IPS DF 4.7 (cell line): Measurements from ENCODE around the gene POMT1.
"Not testable (repeated sequence)": the region's sequence is repeated elsewhere in the genome, so short reads cannot be mapped to it uniquely, and the experiment has no call there.

ENCODE experiments used
- DNase-seq: peaks from one replicate; pipeline ENCODE4 v3.0.0-alpha.2; 2013; ENCODE audit warnings: low spot score; ENCODE audit errors: extremely low read depth

Gene POMT1

DNA sequence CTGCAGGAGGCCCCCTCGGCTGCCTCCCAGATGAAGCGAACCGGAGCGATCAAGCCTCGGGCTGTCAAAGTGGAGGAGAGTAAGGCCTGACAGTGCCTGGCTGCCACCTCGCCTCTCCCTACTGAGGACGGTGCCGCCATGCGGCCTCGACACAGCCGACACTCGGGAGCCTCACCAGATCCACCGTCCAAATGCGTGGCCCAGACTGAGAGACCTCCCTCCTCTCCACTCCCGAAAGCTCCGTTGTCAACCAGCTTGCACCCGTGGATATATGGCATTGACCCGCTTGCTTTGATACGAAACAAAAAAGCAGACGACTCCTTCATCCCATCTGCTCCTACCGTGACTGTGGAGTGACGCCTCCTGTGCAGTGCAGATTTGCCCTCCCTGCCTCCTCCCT lies 6.9 kb upstream of the POMT1 start:
- DNase-seq = no peak

DNA sequence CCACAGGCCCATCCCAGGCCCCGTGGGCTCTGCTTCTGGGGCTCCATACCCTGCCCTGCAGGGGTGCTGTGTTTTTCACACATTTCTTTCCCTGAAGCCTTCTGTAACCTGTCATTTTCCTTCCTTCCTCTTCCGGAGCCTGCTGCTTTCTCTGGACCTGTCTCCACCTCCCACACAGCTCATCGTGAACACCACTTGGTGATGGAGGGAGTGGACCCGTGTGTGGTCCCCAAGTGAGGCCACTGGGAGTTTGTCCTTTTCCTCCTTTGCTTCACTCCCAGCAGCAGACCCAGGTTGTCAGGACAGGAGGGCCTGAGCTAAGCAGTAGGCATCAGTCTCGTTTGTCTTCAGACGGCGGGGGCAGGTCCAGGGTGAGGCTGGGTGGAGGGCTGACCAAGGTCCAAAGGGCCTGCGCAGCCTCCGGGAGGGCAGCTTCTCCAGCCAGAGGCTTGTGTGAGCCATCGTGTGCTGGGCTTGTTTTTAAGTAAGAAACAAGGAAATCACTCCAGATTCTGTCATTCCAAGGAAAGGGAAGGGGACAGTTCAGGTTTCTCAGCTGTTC lies 5.8 kb upstream of the POMT1 start:
- no peak for DNase-seq

DNA sequence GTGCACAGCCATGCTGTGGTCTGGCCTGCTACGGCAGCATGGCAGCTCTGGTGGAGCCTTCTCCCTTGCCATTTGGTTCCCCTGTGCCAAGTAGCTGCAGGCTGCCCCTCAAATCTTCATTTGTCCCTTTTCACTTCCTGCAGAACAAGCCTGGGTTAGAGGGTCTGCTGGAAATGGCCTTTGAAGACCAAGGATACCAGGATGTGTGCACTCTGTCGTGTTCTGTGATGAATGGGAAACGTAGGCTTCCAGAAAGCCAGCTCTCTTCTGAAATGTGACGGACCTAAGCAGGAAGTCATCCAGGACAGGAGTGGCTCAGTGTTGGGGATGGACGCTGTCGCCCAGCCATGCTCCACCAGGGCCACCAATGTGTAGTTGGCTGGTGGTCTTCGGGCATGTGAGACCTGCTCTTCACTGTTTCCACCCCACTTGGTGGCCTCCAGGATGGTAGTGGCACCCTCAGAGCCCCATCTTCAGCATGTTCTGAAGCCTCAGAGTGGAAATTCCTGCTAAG lies 3.4 kb upstream of the POMT1 start:
- DNase-seq = no peak

DNA sequence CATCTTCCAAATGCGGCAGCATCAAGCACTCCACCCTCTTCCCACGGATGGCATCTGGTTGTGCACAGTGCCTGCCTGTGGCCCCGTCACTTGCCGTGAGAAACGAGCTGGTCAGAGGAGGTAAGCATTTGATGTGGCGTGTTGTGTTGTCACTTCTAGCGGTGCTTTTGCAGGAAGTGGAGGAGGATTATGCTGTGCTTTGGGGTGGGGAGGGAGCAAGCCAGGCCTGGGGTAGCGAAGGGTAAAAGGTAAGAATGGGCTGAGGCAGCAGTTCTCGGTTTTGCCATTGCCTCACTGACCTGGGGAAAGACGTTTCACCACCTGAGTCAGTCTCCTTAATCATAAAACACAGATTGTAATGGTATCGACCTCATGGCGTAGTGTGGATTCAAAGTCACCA lies 2.3 kb upstream of the POMT1 start:
- no peak for DNase-seq

DNA sequence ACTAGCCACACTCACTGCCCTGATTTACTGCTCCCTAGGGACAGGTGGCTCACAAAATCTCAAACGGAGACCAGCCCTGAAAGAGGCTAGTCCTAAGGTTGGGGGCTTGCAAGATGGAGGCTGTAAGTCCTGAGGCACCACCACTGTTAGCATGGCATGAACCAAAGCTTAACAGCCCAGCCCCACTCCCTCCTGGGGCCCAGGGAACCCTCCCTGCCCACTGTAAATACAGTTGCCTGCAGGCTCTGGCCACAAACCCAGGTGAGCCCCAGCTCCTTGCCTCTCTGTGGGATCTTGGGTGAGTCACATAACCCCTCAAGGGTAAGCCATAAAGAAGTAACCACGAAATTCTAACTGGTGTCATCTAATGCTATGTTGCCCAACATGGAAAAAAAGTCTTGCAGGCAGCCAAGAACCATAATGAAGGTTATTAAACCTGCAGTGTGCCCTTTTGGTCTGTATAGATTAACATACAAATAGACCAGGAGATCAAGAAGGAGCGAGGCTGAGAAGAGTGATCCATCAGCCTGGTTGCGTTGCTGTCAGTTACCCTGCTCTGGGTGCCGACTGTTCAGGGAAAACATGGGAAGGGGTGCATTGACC lies 1.7 kb upstream of the POMT1 start:
- DNase-seq = no peak

DNA sequence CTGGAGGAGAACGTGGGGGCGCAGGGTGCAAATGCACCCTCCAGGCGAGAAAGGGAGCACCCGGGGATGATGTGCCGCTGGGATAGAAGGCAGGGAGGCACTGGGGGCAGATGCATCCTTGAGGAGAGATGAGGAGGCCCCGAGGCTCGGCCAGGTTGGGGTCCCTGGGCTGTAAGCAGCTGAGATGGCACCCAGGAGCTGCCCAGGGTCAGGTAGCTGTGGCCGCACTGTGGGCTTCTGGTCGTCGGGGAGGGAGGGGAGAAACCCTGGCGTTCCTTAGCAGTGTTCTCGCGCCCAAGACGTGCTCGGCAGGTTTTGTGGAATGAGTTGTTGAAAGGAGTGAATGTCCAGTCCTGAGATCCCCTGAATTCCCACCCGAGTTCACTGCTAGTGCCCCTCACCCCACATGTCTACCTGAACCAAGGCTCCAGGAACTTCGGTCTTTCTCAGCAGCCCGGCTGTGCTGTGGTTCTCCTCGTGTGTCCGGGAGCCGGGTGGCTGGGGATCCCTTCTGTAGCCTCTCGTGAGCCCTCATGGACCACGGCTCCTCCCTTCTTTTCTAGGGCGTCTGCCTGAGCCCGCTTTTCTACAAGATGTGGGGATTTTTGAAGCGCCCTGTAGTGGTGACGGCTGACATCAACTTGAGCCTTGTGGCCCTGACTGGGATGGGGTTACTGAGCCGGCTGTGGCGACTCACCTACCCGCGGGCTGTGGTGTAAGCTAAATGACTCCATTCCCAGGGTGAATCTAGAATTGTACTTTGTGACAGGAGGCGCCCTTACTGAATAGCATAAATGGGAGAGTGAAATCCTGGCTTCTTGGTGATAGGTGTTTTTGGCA lies 1.1 kb downstream of the POMT1 start:
- no peak for DNase-seq

DNA sequence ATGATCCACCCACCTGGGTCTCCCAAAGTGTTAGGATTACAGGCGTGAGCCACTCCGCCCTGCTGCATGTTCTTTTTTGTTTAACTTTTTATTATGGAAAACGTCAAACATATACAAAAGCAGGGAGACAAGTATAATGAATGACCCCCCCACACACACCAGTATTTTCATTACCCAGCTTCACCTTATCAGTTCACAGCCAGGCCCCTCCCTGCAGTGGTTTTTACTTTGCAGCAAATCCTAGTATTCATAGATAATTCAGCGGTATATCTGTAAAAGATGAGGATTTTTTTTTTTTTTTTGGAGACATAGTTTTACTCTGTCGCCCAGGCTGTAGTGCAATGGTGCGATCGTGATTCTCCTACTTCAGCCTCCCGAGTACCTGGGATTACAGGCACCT lies 2.3 kb downstream of the POMT1 start:
- no peak for DNase-seq

DNA sequence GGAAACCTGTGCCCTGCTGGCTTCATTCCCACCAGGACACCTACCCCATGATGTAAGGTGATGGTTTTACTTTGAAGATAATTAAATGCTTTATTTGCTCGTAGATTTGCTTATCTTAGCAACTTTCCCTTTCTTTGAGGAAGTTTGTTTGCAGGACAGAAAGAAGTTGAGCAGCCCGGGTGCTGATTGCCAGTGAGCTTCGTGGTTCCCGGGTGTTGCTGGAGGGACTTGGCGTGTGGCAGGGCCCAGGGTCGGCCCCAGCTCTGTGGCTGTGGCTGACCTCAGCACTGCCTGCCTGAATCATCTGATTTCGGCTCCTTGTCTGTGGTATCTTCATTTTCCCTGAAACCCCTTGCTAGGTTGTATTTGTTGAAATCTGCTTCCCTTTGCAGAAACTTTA lies 8.7 kb downstream of the POMT1 start:
- DNase-seq = no peak

DNA sequence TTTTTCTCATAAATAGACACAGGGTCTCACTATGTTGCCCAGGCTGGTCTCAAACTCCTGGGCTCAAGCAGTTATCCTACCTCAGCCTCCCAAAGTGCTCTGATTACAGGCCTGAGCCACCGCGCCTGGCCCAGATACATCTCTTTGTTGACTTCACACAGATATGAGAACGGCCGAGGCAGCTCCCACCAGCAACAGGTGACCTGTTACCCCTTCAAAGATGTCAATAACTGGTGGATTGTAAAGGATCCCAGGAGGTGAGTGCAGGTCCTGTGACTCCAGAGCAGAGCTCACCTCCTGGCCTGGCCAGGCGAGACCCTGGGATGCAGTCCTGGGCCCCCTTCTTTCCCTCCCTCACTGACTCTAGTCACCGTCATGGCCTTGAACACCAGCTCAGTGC lies 9.2 kb downstream of the POMT1 start:
- DNase-seq = no peak

DNA sequence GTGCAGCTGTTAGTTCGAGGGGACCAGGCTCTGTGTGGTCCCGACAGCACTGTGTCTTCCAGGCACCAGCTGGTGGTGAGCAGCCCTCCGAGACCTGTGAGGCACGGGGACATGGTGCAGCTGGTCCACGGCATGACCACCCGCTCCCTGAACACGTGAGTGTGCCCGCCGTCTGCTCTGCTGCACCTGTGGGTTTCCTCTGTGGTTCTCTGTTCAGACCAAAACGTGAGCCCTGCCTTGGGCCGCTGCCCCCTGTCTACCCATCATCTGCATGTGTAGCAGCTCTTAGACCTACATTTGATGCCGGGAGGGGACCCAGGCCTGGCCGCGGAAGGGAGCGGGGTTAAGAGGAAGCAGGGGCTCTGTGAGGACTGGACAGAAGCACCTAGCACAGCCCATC lies 10.5 kb downstream of the POMT1 start:
- DNase-seq = no peak

DNA sequence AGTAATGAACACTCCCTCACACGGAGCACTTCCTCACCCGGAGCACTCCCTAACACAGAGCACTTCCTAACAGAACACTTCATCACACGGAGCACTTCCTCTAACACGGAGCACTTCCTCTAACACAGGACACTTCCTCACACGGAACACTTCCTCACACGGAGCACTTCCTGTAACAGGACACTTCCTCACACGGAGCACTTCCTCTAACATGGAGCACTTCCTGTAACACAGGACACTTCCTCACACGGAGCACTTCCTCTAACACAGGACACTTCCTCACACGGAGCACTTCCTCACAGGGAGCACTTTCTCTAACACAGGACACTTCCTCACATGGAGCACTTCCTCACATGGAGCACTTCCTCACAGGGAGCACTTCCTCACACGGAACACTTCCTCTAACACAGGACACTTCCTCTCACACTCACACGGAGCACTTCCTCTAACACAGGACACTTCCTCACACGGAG lies 12.9 kb downstream of the POMT1 start:
- not testable (repeated sequence) for DNase-seq

DNA sequence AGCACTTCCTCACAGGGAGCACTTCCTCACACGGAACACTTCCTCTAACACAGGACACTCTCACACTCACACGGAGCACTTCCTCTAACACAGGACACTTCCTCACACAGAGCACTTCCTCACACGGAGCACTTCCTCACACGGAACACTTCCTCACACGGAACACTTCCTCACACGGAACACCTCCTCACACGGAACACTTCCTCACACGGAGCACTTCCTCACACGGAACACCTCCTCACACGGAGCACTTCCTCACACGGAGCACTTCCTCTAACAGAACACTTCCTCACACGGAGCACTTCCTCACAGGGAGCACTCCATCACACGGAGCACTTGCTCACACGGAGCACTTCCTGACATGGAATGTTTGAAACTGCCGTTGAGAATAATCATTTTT lies 13.4 kb downstream of the POMT1 start:
- DNase-seq = no peak

DNA sequence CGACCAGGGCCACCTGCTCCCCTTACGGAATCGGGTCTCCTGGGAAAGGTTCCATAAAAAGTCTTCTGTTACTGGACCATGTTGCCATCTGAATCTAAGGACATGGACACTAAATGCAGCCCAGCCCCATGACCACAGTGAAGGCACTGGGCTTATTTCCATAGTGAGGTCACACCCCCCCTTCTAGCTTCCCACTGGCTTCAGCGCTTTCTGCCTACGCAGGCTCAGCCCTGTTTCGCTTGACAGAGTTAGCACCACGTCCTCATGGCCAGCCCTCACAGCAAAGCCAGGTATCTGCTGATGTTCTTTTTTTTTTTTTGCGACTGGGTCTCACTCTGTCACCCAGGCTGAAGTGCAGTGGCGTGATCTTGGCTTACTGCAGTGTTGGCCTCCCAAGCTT lies 14.2 kb downstream of the POMT1 start:
- no peak for DNase-seq

DNA sequence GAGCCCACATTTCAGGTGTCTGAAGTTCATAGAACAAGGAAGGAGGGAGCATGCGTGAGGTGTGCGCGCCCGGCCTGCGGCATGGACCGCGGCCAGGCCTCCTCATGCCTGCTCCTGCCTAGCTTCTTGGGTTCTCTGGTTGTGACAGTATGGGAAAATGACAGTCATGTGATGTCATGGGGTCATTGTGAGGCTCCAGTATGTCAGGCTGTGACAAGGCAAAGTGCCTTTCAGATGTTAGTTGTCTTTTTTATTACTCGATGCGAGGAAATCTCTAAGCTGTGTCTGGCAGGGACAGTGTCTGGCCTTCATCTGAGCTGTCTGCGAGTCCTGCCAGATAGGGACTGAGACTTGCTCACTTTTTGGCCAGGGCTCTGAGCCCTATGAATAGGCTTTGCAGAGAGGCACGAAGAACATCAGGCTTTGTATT lies 15.1 kb downstream of the POMT1 start:
- DNase-seq = no peak

DNA sequence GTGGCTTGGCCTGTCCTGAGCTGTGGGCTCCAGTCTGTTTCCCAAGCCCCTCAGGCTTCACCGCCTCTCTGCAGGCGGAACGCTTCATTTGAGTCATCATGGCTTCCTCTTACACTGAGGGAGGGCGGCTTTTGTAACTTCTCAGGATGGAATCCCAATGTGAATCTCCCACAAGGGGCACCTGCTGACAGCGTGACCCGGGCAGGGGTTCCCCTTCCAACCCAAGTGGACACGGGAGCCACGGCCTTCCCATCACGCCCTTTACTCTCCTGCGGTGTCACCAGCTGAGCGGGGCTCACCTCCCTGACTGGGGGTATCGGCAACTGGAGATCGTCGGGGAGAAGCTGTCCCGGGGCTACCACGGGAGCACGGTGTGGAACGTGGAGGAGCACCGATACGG lies 15.8 kb downstream of the POMT1 start:
- DNase-seq = no peak

DNA sequence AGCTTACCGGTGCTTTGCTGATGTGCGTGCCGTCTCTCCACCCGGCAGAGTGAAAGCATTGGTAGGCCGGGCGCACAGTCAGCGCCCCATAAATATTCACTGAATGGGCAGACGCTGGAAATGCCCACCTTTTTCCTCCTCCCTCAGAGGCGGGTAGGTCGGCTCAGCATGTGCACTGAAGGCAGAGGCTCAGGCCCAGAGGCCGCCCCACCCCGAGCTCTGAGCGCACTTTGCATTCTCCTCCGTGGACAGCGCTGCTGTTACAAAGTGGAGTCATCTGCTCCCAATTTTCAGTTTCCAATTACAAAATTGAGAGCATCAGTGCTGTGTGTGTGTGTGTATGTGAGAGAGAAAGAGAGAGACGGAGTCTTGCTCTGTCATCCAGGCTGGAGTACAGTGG lies 17.8 kb downstream of the POMT1 start:
- DNase-seq = no peak

DNA sequence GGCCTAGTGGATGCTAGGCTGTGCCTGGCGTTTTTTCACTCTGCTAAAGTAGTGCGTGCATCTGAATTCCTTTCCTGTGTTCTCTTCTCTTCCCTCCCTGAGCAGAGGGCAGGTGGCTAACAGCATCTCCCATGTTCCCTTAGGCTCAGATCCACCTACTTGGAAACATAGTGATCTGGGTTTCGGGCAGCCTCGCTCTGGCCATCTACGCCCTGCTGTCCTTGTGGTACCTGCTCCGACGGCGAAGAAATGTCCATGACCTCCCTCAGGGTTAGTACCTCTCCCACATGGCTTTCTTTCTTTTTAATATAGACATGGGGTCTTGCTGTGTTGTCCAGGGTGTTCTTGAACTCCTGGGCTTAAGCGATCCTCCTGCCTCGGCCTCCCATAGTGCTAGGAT lies 18.5 kb downstream of the POMT1 start:
- no peak for DNase-seq

DNA sequence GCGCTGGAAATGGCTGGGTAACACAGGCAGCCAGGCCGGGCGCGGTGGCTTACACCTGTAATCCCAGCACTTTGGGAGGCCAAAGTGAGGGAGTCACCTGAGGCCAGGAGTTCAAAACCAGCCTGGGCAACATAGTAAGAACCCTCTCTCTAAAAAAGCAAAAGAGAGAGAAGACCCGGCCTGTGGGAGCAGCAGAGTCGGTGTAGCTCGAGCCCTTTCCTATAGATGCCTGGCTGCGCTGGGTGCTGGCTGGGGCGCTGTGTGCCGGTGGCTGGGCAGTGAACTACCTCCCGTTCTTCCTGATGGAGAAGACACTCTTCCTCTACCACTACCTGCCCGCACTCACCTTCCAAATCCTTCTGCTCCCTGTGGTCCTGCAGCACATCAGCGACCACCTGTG lies 19.1 kb downstream of the POMT1 start:
- no peak for DNase-seq

DNA sequence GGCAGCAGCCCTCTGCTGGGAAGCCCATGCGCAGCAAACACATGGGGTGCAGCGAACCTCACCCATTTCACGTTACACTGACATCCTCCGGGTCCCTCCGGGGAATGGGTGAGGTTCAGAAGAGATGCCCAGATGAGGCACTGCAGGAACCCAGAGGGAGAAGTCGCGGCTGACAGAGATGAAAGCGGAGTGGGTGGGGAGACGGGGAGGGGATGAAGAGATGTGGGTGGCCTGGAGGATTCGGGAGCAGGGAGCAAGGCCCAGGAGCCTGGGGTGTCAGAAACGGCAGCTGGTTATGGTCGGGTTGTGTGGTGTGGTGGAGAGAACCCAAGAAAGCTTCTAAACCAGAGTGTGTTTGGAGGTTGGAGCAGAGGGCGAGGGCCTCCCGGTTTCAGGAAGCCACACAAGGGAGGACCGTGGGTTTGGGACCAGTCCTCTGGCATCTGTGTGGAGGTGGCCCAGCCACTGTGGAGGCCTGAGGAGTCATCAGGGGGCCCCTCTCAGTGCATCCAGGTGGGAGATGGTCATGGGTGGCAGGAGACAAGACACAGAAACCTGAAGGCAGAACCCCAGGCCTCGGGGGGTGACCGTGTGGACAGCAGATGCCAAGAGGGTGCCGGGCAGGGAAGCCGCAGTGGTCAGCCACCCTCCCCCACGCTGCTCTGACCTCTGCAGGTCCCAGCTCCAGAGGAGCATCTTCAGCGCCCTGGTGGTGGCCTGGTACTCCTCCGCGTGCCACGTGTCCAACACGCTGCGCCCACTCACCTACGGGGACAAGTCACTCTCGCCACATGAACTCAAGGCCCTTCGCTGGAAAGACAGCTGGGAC lies 19.8 kb downstream of the POMT1 start:
- no peak for DNase-seq

DNA sequence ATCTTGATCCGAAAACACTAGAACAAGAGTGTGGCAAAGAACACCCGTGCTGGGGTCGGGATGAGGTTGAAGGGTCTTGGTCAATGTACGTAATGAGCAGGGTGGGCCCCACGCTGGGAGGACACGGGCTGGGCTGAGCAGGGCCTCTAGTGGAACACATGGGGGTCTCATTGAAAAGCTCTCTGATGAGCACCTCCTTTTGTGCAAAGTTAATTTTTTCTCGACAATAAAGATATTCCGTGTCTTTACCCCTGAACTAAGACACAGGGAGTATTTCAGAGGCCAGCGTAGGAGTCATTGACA lies 20.3 kb downstream of the POMT1 start:
- DNase-seq = no peak

DNA sequence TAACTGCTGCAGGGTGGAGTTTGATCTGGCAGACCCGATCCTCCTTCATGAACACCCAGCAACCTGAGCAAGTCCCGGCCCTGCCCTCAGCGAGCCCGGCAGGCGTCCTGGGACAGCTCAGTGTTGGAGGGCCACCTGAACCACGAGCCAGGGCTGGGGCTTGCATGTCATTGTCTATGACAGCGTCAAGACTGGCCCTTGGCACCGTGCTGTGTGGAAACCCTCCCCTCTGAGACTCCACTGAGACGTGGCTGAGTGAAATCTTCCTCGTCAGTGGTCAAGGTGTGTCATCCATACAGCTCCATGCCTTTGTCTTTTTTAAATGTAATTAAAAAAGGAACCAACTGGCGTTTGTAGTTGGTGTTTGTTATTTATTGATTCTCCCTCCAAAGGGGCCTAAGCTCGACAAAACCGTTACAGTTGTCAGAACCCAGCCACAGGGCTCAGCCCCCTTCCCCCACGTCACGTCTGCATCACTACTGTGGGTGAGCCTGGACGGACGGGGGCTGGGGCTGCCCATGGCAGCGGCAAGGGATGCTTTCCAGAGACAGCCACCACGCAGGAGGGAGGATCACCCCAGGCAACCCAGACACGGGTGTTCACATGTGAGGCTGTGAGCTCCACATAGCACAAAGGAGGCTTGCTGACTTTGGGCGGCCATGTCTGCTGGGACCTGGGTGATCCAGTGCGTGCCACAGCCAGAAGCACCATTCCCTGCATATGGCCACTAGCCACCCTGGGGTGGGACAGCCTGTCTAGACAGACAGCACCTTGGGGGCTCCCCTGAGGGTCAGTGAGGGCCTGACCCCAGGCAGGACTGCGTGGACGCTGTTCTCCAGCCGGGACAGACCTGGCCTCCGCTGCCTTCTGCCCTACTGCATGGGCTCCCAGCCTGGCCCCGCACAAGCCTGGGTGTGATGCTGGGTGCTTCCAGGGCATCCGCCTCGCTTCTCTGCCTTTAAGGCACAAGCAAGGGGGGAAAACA lies 21.0 kb downstream of the POMT1 start:
- DNase-seq = no peak
